Mucosa of stomach (tissue), 1 donor: ENCODE measurements around the gene SAMD4B.
A peak's percentile ranks its signal among the peaks of the same experiment; 100 is the strongest.

Experiments used
- H3K27me3 ChIP-seq: one replicate; pipeline ENCODE4 v1.7.0; 2013; ENCODE audit warnings: mild to moderate bottlenecking, low read length; ENCODE audit not compliant: control insufficient read depth, insufficient read depth
- H3K36me3 ChIP-seq: one replicate; pipeline ENCODE4 v1.7.0; 2013; ENCODE audit warnings: low read length; ENCODE audit not compliant: control insufficient read depth, insufficient read depth
- H3K4me1 ChIP-seq: one replicate; pipeline ENCODE4 v1.7.0; 2013; ENCODE audit warnings: mild to moderate bottlenecking, low read length; ENCODE audit not compliant: control insufficient read depth, insufficient read depth
- H3K4me3 ChIP-seq: one replicate; pipeline ENCODE4 v1.7.0; 2013; ENCODE audit warnings: low read length
- H3K9ac ChIP-seq: one replicate; pipeline ENCODE4 v1.7.0; 2013; ENCODE audit warnings: mild to moderate bottlenecking, low read length, moderate library complexity
- H3K9me3 ChIP-seq: one replicate; pipeline ENCODE4 v1.7.0; 2013; ENCODE audit warnings: mild to moderate bottlenecking, low read length, moderate library complexity; ENCODE audit not compliant: control insufficient read depth
- donor health status: Pancreatic carcinoma.

Gene SAMD4B

DNA sequence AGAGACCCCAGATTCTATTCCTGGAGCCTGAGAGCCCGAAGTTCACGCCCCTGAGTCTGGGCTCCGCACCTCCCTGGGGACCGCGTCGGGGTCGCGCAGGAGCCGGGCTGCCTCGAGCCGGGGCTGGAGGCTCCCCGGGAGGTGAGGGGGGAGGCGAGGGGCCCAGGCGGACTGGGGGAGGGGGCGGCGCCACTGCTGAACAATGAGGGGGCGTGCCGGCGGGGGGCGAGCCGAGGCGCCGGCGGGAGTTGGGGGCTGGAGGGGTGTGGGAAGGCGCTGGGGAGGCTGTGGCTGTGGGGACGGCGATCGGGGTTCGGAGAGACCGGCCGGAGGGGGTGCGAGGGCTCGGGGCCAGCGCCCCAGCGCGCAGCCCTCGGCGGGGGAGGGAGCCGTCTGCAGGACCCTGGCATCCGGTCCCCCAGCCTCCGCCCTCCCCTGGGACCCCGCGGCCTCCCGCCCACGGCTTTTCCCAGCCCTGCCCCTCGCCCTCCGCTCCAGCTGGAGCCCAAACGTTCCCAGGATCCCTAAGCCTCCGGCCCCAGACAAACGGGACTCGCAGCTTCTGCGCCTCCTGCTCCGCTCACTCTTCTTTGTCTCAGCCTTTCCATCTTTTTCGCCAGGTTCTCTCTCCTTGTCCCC is 71.2 kb downstream of the SAMD4B start:
- Histone ChIP-seq H3K4me1 (peaks cover 27% of the 10 kb centered on the region), H3K36me3 (peaks cover 5% of the 10 kb centered on the region), H3K9me3 (no peaks in the 10 kb centered on the region), H3K27me3 (peaks cover 8% of the 10 kb centered on the region), H3K4me3 (peak overlapping the region; percentile 47), H3K9ac (peak overlapping the region; percentile 74)

DNA sequence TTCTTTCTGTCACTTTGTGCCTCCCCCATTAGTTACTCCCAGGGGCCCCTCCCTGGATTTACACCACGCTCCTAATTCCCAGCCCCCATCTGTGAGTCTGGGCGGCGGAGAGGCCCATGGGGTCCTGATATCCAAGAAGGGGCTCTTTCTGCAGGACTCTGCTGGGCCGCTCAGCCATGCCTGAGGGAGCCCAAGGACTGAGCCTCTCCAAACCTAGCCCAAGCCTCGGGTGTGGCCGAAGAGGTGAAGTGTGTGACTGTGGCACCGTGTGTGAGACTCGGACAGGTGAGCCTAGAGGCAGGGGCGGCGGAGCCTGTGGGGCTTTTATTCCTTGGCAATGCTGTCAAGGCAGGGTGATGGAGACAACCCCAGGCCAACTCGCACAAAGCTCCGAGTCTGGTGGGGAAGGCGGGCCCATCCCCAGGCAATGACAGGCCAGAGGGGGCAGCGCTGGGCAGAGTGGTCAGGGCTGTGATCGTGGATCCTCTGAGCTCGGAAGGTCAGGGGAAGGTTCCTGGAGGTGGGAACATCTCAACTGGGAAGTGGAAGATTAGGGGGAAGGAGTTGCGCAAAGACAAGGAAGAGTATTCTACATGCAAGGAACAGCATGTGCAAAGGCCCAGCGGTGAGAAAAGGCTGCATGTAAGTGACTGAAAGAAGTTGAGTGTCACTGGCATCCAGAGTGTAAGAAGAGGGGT is 71.8 kb downstream of the SAMD4B start:
- Histone ChIP-seq H3K9me3 (no peaks in the 10 kb centered on the region), H3K4me1 (peaks cover 27% of the 10 kb centered on the region), H3K36me3 (no peaks in the 10 kb centered on the region), H3K27me3 (peaks cover 8% of the 10 kb centered on the region), H3K9ac (peak overlapping the region; percentile 55), H3K4me3 (no peak overlapping the region)

DNA sequence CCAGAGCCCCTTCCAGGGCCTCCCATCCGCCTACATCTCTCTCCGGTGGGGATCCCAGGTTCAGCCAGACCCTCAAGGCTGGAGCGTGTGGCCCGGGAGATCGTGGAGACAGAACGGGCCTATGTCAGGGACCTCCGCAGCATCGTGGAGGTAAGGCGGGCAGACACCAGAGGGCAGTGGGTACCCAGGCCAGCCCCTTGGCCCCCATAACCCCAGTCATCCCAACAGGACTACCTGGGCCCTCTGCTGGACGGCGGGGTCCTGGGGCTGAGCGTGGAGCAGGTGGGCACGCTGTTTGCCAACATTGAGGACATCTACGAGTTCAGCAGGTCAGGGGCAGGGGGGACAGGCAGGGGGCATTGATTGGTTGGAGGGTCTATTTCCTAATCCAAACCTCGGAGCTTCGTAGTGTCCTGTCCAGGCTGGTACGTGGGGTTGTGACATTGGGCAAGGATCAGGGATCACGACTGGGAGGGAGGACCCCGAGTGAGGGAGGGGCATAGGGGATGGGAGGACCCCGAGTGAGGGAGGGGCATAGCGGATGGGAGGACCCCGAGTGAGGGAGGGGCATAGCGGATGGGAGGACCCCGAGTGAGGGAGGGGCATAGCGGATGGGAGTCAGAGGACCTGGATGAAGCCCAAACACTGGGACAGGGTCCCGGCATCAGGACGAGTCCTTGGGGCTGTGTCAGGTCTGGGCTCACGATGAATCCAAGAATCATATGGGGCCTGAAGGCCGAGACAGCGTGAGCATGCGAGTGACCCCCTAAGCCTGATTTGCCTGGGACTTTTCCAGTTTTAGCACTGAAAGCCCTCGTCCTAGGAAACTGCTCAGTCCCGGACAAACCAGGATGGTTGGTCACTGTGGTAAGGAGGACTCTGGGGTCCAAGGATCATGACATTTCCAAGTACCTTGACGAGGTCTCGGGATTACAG is 73.2 kb downstream of the SAMD4B start:
- H3K4me1 ChIP-seq: peaks cover 23% of the 10 kb centered on the region
- H3K27me3 ChIP-seq: peaks cover 8% of the 10 kb centered on the region
- H3K36me3 ChIP-seq: no peaks in the 10 kb centered on the region
- no peaks in the 10 kb centered on the region for H3K9me3 ChIP-seq
- no peak overlapping the region for H3K4me3 ChIP-seq
- no peak overlapping the region for H3K9ac ChIP-seq

DNA sequence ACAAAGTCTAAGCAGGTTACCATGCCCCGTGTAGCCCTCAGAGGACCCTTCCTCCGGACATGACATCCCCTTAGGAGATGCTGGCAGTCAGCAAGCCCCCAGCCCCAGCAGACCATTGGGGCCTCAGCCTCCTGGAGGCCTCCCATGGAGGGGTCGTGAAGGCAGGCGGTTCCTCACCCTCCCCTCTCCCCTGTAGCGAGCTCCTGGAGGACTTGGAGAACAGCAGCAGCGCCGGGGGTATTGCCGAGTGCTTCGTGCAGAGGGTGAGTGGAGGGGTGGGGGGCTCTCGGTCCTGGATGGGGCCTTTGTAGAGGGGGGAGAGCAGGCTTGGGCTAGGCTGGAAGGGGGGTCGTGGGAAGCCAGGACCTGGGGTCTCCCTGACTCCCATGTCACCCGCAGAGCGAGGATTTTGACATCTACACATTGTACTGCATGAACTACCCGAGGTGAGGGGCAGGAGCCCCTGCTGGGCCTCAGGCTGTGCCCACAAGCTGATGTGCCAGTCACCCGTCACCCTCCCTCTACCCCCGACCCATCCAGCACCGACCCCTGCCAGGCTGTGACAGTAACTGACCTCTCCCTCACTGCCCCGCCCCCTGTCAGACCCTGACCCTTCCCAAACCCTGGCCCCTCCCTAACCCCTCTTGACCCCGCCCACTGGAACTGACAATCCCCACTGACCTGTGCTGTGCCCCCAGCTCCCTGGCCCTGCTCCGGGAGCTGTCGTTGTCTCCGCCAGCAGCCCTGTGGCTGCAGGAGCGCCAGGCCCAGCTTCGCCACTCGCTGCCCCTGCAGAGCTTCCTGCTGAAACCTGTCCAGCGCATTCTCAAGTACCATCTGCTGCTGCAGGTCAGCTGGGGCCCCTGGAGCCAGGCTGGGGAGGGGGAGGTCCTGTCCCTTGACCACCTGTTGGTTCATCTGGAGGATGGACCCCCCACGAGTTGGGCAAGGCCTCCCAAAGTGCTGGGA is 74.2 kb downstream of the SAMD4B start:
- H3K9me3 ChIP-seq: no peaks in the 10 kb centered on the region
- H3K4me1 ChIP-seq: peaks cover 13% of the 10 kb centered on the region
- H3K9ac ChIP-seq: no peak overlapping the region
- peaks cover 8% of the 10 kb centered on the region for H3K27me3 ChIP-seq
- H3K4me3 ChIP-seq: no peak overlapping the region
- H3K36me3 ChIP-seq: no peaks in the 10 kb centered on the region

DNA sequence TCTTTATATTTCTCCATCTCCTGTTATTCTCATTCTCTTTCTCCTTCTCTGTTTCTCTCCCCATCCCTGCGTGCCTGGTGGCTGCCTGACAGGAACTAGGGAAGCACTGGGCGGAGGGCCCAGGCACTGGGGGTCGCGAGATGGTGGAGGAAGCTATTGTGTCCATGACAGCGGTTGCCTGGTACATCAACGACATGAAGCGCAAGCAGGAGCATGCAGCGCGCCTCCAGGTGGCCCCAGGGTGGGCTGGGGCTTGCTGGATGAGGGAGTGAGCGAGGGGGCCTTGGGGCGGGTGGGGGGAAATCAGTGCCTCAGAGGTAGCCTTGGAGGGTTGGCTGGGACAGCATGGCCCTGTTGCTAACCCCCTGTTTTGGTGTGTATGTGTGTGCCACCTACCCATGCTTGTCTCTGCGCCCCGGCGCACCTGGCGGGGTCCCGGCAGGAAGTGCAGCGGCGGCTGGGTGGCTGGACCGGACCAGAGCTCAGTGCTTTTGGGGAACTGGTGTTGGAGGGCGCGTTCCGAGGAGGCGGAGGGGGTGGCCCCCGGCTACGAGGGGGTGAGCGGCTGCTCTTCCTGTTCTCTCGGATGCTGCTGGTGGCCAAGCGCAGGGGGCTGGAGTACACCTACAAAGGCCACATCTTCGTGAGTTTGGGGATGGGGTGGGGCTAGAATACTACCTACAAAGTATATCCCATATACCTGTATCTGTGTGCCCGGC is 75.4 kb downstream of the SAMD4B start:
- Histone ChIP-seq H3K4me1 (peaks cover 11% of the 10 kb centered on the region), H3K9me3 (no peaks in the 10 kb centered on the region), H3K27me3 (peaks cover 6% of the 10 kb centered on the region), H3K4me3 (no peak overlapping the region), H3K36me3 (no peaks in the 10 kb centered on the region), H3K9ac (no peak overlapping the region)

DNA sequence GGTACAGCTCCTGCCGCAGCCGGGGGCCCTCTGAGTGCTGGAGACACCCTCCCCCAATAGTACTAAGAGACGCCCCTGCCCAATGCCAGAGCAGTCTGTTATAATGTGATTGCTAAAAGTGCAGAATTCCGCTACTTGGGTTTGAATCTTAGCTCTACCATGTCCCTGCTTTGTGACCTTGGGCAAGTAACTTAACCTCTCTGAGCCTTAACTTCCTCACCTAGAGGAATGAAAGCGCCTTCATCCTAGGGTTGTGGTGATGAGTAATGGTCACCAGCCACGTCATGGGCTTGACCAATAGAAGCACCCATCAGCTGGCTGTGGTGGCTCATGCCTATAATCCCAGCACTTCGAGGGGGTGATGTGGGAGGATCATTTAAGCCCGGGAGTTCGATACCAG is 76.8 kb downstream of the SAMD4B start:
- no peak overlapping the region for H3K4me3 ChIP-seq
- H3K36me3 ChIP-seq: no peaks in the 10 kb centered on the region
- no peaks in the 10 kb centered on the region for H3K9me3 ChIP-seq
- H3K4me1 ChIP-seq: peaks cover 6% of the 10 kb centered on the region
- no peaks in the 10 kb centered on the region for H3K27me3 ChIP-seq
- H3K9ac ChIP-seq: no peak overlapping the region

DNA sequence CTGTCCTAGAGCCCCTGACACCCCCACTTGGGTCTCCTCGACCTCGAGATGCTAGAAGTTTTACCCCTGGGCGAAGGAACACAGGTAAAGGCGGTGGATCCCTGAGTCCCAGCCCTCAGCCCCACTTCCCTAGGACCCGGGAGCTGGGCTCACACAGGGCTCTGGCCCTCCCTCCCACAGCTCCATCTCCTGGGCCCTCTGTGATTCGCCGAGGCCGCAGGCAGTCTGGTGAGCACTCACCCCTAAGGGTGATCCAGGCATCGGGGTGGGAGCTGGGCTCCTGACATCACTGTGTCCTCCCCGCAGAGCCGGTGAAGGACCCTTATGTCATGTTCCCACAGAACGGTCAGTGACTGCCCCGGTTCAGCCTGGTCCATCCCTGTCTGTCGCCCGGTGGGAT is 78.5 kb downstream of the SAMD4B start:
- H3K4me3 ChIP-seq: no peak overlapping the region
- no peaks in the 10 kb centered on the region for H3K27me3 ChIP-seq
- no peaks in the 10 kb centered on the region for H3K9me3 ChIP-seq
- no peaks in the 10 kb centered on the region for H3K36me3 ChIP-seq
- H3K9ac ChIP-seq: no peak overlapping the region
- H3K4me1 ChIP-seq: no peaks in the 10 kb centered on the region

DNA sequence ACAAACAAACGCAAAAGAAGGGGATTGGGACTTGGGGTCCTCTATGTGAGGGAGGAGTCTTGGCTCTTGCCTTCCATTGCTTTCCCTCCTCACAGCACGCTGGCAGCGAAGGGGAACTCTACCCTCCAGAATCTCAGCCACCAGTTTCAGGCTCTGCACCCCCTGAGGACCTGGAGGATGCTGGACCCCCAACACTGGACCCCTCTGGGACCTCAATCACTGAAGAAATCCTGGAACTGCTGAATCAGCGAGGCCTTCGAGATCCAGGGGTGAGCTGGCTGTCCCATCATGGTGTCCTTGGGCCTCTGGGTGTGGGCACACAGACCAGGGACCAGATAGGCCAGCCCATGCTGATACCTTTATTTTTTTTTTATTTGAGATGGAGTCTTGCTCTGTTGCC is 79.8 kb downstream of the SAMD4B start:
- H3K9me3 ChIP-seq: no peaks in the 10 kb centered on the region
- H3K4me1 ChIP-seq: no peaks in the 10 kb centered on the region
- H3K36me3 ChIP-seq: no peaks in the 10 kb centered on the region
- H3K27me3 ChIP-seq: no peaks in the 10 kb centered on the region
- no peak overlapping the region for H3K4me3 ChIP-seq
- no peak overlapping the region for H3K9ac ChIP-seq

DNA sequence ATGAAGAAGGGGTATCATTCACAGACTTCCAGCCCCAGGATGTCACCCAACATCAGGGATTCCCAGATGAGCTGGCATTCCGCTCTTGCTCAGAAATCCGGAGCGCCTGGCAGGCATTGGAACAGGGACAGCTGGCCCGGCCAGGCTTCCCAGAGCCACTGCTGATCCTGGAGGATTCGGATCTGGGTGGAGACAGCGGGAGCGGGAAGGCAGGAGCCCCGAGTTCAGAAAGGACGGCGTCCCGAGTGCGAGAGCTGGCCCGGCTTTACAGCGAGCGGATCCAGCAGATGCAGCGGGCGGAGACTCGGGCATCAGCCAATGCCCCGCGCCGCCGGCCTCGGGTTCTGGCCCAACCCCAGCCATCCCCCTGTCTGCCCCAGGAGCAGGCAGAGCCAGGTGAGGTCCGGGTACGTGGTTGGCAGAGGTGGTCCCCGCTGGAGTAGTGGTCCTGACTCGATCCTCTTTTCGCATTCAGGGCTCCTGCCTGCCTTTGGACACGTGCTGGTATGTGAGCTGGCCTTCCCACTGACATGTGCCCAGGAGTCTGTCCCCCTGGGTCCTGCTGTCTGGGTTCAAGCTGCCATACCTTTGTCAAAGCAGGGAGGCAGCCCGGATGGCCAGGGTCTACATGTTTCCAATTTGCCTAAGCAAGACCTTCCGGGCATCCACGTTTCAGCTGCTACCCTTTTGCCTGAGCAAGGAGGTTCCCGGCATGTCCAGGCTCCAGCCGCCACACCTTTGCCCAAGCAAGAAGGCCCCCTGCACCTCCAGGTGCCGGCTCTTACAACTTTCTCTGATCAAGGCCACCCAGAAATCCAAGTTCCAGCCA is 81.3 kb downstream of the SAMD4B start:
- H3K27me3 ChIP-seq: no peaks in the 10 kb centered on the region
- no peak overlapping the region for H3K4me3 ChIP-seq
- no peaks in the 10 kb centered on the region for H3K9me3 ChIP-seq
- H3K9ac ChIP-seq: no peak overlapping the region
- no peaks in the 10 kb centered on the region for H3K36me3 ChIP-seq
- peaks cover 3% of the 10 kb centered on the region for H3K4me1 ChIP-seq

DNA sequence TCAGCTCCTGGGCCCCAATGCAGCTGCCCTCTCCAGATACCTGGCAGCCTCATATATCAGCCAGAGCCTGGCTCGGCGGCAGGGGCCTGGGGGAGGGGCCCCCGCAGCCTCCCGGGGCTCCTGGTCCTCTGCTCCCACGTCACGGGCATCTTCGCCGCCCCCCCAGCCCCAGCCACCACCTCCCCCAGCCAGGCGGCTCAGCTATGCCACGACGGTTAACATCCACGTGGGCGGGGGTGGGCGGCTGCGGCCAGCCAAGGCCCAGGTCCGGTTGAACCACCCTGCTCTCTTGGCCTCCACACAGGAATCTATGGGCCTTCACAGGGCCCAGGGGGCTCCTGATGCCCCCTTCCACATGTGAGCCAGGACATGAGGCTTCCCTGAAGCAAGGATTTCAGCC is 82.7 kb downstream of the SAMD4B start:
- Histone ChIP-seq H3K4me1 (peaks cover 3% of the 10 kb centered on the region), H3K9ac (no peak overlapping the region), H3K4me3 (no peak overlapping the region), H3K9me3 (no peaks in the 10 kb centered on the region), H3K36me3 (no peaks in the 10 kb centered on the region), H3K27me3 (no peaks in the 10 kb centered on the region)
